GM19238 (cell line): ENCODE results near the gene URB1.
"Not testable (repeated sequence)": the region's sequence is repeated elsewhere in the genome, so short reads cannot be mapped to it uniquely, and the experiment has no call there.

ENCODE experiments used
- DNase-seq: peaks from one replicate; pipeline ENCODE4 v3.0.0; 2011; ENCODE audit warnings: low spot score; ENCODE audit not compliant: insufficient read length

Gene URB1

GRCh38 chr21:32298658-32299081 lies 94.1 kb downstream of the URB1 start, which contains the start of gene MRAP:
MRAP (plus strand) TSS chr21:32298855; CDS start chr21:32298972, 117 bp downstream.
- DNase-seq = no peak

- no peak for DNase-seq
Observed at GRCh38 chr21:32298148-32298559, 94.7 kb downstream of the URB1 start.

- DNase-seq = no peak
Observed at GRCh38 chr21:32297449-32297848, 95.4 kb downstream of the URB1 start.

- no peak for DNase-seq
Observed at GRCh38 chr21:32285476-32285875, 107.3 kb downstream of the URB1 start.

GRCh38 chr21:32282992-32283391 lies 109.8 kb downstream of the URB1 start:
- DNase-seq = no peak

GRCh38 chr21:32281531-32281930 lies 111.3 kb downstream of the URB1 start:
- DNase-seq = no peak

GRCh38 chr21:32279377-32279680 lies 113.5 kb downstream of the URB1 start:
- no peak for DNase-seq

GRCh38 chr21:32278518-32279376 lies 114.1 kb downstream of the URB1 start, which contains the start of gene MIS18A:
MIS18A (minus strand) TSS chr21:32279049; CDS start chr21:32279014, 35 bp downstream.
- peak; percentile 82 for DNase-seq

- DNase-seq = no peak
Observed at GRCh38 chr21:32278103-32278502, 114.7 kb downstream of the URB1 start.

GRCh38 chr21:32276671-32277070 lies 116.1 kb downstream of the URB1 start:
- no peak for DNase-seq

GRCh38 chr21:32270748-32271147 lies 122.1 kb downstream of the URB1 start:
- no peak for DNase-seq

- DNase-seq = not testable (repeated sequence)
Observed at GRCh38 chr21:32265321-32265720, 127.5 kb downstream of the URB1 start.

- no peak for DNase-seq
Observed at GRCh38 chr21:32261929-32262328, 130.9 kb downstream of the URB1 start.
